Fibroblast of the aortic adventitia (primary cell): ENCODE measurements around the gene CACTIN. TPM values are rescaled to one million over a fixed set of nuclear protein-coding genes. Genes with fewer than 3 reads are reported as not detected.
"Not testable (repeated sequence)": the region's sequence is repeated elsewhere in the genome, so short reads cannot be mapped to it uniquely, and the experiment has no call there.

Experiments used
- DNase-seq: peaks from one replicate; pipeline ENCODE4 v3.0.0-alpha.2; 2010; ENCODE audit warnings: low read depth
- H3K4me3 ChIP-seq: 2 replicates; pipeline ENCODE4 v1.5.1; 2011; ENCODE audit warnings: low read depth, mild to moderate bottlenecking, control low read depth, low read length, moderate library complexity
- total RNA-seq: library from RNA; depleted of rRNA; stranded (reverse); fragments of >200 nt; gene quantifications from 2 replicates; pipeline ENCODE4 v1.2.3, GENCODE V29; 2012; ENCODE audit warnings: low replicate concordance
- TF ChIP-seq, protein P1 (sequence below): IDR thresholded peaks from 2 replicates; pipeline ENCODE4 v1.5.1; 2011; ENCODE audit warnings: mild to moderate bottlenecking, low read length, control low read depth, inconsistent platforms; ENCODE audit not compliant: insufficient read depth

CACTIN gene
- total RNA-seq, 1 donor: 15.7 TPM

DNA sequence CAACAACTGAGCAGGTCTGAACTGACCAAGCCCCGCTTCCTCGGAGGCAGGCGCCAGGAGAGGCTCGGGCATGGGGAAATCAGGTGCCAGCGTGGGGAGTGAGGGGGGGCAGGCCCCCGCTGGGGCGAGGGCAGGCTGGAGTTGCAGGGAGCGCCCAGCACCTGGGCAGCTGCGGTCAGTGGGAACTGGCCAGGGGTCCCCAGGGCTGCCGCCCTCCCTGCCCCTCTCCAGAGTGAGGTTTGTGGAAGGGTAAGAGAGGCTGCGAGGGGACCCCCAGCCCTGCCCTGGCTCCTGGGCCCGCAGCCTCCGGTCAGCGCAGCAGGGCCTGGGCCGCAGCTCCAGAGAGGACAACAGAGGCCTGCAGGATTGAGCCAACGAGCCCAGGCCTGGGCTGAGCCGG, 41.2 kb upstream of the CACTIN start:
- no peak for DNase-seq
- H3K4me3 ChIP-seq: no peak overlapping the region
- TF ChIP-seq, protein P1, sequence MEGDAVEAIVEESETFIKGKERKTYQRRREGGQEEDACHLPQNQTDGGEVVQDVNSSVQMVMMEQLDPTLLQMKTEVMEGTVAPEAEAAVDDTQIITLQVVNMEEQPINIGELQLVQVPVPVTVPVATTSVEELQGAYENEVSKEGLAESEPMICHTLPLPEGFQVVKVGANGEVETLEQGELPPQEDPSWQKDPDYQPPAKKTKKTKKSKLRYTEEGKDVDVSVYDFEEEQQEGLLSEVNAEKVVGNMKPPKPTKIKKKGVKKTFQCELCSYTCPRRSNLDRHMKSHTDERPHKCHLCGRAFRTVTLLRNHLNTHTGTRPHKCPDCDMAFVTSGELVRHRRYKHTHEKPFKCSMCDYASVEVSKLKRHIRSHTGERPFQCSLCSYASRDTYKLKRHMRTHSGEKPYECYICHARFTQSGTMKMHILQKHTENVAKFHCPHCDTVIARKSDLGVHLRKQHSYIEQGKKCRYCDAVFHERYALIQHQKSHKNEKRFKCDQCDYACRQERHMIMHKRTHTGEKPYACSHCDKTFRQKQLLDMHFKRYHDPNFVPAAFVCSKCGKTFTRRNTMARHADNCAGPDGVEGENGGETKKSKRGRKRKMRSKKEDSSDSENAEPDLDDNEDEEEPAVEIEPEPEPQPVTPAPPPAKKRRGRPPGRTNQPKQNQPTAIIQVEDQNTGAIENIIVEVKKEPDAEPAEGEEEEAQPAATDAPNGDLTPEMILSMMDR: no peak

DNA sequence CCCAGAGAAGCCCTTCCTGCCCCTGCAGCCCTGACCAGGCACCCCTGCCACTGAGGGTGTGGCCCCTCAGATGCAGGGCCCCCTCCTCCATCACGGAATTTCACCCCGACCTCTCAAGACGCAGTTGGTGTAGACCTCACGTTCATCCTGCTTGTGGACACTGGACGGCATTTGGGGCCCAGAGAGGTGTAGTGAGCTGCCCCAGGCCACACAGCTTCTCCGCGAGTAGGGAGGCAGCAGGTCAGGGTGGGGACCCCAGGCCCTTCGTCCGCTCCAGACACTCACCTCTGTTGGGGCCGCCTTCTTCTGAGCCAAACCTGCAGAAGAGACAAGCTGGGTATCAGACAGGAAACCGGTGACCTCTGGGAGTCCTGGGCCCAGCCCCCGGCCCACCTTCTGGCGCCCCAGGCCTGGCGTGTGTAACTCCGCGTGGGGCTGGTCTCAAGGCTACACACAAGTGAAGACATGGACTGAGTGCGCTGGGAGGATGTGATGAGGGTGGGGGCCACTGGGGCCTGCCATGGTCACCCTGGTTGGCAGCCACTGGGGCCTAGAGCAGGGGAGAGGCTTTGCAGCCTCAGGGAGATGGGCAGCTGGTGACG, 40.5 kb upstream of the CACTIN start:
- no peak for DNase-seq
- TF ChIP-seq, protein P1: no peak
- H3K4me3 ChIP-seq: no peak overlapping the region

DNA sequence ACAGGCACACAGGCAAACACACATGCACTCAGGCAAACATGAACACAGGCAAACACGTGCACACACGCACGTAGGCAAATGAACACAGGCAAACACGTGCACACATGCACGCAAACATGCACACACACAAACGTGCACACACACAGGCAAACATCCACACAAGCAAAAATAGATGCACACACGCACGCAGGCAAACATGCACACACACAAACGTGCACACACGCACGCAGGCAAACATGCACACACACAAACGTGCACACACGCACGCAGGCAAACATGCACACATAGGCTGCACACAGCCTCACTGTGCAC, 39.9 kb upstream of the CACTIN start:
- DNase-seq, H3K4me3 ChIP-seq: not testable (repeated sequence)

DNA sequence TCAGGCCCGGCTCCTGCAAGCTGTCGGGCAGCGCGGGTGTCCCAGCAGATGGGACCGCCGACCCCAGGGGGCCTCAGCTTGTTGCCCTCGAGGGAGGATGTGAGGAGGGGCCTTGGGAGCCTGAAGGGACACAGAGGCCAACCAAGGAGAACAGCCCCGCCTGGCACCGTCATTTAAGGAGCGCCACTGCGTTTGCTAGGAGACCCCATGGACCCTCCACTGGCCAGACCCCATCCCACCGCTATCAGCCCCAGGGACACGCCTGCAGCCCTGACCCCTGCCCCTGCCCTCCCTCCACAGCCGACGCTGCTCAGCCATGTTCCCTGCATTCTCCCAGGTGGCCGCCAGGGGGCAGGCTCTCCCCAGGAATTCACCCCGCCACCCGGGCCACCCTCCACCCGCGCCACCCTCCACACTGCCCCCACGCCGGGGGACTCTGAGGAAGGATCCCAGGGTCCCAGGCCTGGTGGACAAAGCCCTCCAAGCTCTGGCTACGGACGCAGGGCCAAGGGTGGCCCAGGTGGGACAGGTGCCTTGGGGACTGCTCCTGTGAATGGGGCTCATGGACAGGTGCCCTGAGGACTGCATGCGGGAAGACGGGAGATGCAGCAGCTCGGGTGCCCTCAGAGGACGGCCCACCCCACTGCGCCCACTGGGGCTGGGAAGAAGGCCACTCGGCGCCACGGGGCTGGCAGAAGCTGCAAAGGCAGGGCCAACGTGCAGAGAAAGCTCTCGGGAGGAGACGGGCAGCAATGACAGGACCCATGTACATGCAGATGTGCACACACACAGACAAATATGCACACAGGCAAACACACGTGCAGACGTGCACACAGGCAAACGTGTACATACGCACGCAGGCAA, 39.3 kb upstream of the CACTIN start:
- DNase-seq: peak; percentile 27
- TF ChIP-seq, protein P1: peak; percentile 88
- no peak overlapping the region for H3K4me3 ChIP-seq

DNA sequence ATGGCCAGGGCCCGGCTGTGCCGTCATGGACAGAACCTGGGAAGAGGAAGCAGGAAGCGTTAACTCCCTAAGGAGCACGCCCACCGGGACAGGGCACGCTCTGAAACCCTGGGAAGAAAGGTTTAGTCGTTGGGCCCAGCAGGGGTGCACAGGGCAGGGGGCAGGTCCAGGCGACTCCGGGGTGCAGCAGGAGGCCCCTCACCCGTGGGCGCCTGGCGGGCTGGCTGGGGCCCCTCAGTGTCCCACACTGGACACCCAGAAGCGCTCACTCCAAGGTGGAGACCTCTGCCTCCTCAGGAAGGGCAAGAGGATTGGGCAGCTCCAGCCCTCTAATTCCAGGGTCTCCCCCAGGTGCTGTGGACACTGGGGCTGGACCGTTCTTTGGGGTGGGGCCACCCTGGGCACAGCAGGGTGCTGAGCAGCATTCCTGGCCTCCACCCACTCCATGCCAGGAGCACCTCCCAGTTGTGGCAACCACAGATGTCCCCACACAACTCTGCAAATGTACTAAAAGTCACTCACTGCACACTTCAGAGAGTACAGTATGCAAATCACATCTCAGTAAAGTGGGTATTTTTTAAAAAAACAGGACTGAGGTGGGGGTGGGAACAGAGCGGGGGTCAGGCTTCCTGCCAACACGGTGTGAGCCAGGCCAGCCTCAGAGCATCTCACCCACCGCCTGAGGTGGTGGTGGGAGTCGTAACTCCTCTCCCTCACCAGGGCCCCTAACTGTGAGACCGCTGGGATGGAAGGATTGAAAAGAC, 38.5 kb upstream of the CACTIN start:
- no peak overlapping the region for H3K4me3 ChIP-seq
- no peak for DNase-seq
- TF ChIP-seq, protein P1: no peak

DNA sequence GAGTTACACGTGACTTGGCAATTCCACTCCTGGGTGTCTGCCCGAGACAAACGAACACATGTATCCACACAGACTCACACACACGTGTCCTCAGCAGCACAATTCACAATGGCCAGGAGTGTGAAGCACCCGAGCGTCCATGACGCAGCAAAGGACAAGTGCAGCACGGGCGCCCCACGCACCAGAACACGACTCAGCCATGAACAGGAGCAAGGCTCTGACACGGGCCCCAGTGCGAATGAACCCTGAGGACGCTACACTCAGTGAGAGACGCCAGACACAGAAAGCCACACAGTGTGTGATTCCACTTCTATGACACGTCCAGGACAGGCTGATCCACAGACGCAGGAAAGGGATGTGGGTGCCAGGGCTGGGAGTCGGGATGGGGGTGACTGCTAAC, 37.2 kb upstream of the CACTIN start:
- TF ChIP-seq, protein P1: no peak
- no peak overlapping the region for H3K4me3 ChIP-seq
- no peak for DNase-seq
